Measurements from ENCODE around the gene TBC1D5.

- no peak for TF ChIP-seq CTCF (IDR thresholded peaks at IDR 0.05)
- TF ChIP-seq POLR2A (IDR thresholded peaks at IDR 0.05), result no peak
- TF ChIP-seq POLR2AphosphoS5 (IDR thresholded peaks at IDR 0.05), result no peak
Measured at GRCh38 chr3:17491601-17492000, 250.8 kb downstream of the TBC1D5 start.

Measured in breast epithelium (tissue), 3 donors.